Measurements from ENCODE around the gene OCA2. TPM values are rescaled to one million over a fixed set of nuclear protein-coding genes. Genes with fewer than 3 reads are reported as not detected.

The OCA2 gene
- total RNA-seq (2016; rRNA removed; fragmentation: Illumina TruSeq; extraction: Trizol) (0.02 TPM in 1 of 2 replicates, not detected in the other), polyA plus RNA-seq (2011; rRNA removed) (0.05 and 0.13 TPM in 2 replicates), polyA minus RNA-seq (2011; rRNA and poly(A)+ RNA removed; ENCODE audit: low replicate concordance) (not detected in 2 replicates), Bru-seq, nascent RNA (percentile 13 among the genes with signal in this experiment), BruChase-seq, experiment 1, labeled RNA remaining after a 6-hour chase (percentile 8 among the genes with signal in this experiment), BruChase-seq, experiment 2, labeled RNA remaining after a 2-hour chase (percentile 12 among the genes with signal in this experiment)
- not detected in 2 replicates for total RNA-seq (2016; cell fraction: cytosol; rRNA removed; fragmentation: Illumina TruSeq; extraction: Trizol; ENCODE audit: low read depth)
- total RNA-seq (2016; cell fraction: insoluble cytoplasmic fraction; rRNA removed; fragmentation: Illumina TruSeq; extraction: Trizol): 0.06 TPM in 1 of 2 replicates, not detected in the other
- 0.06 TPM in 1 of 2 replicates, not detected in the other for total RNA-seq (2016; cell fraction: membrane; rRNA removed; fragmentation: Illumina TruSeq; extraction: Trizol)
- total RNA-seq (2016; cell fraction: nucleus; rRNA removed; fragmentation: Illumina TruSeq; extraction: Trizol): 0.56 TPM in 1 of 2 replicates, not detected in the other
- polyA plus RNA-seq (2011; cell fraction: cytosol; rRNA removed): 0.05 TPM in 1 of 2 replicates, not detected in the other
- polyA plus RNA-seq (2011; cell fraction: nucleus; rRNA removed): 0.05 and 0.19 TPM in 2 replicates
- polyA plus RNA-seq (2012): 0.07 TPM in 2 replicates
- not detected in 2 replicates for polyA plus RNA-seq (2016; cell fraction: cytosol; fragmentation: Illumina TruSeq; extraction: Trizol; ENCODE audit: low read depth)
- not detected in 2 replicates for polyA plus RNA-seq (2016; cell fraction: insoluble cytoplasmic fraction; fragmentation: Illumina TruSeq; extraction: Trizol; ENCODE audit: low read depth)
- polyA plus RNA-seq (2016; cell fraction: membrane; fragmentation: Illumina TruSeq; extraction: Trizol; ENCODE audit: low read depth): not detected in 2 replicates
- polyA plus RNA-seq (2016; cell fraction: nucleus; fragmentation: Illumina TruSeq; extraction: Trizol; ENCODE audit: insufficient read depth, low read depth): 0.31 TPM in 1 of 2 replicates, not detected in the other
- polyA minus RNA-seq (2011; cell fraction: cytosol; rRNA and poly(A)+ RNA removed): not detected in 2 replicates
- polyA minus RNA-seq (2011; cell fraction: nucleus; rRNA and poly(A)+ RNA removed): 0.13 TPM in 1 of 2 replicates, not detected in the other
- long read RNA-seq, experiment 1: 0 reads
- long read RNA-seq, experiment 2: 0 reads

GRCh38 chr15:28098766-28099554, at the start of gene OCA2:
Gene OCA2, minus strand, starts transcription at chr15:28099315. Its CDS starts 17,441 bp downstream, at chr15:28081874.
- no peak within 1 kb of the TSS for H3K27ac ChIP-seq (ENCODE audit: extremely low read length, insufficient read depth, low read length)
- ATAC-seq: peak; percentile 48
- H3K27me3 ChIP-seq (ENCODE audit: control insufficient read depth in 1 of 2, insufficient read depth in 2 of 2, low read length in 2 of 2): peaks cover 10 to 78% of the 10 kb centered on the region in 2 experiments; a peak in 4 of 5 replicates
- peak within 1 kb of the TSS; percentile 30 to 67 (median 45) for H3K4me3 ChIP-seq (replicated peaks in 1 of 3; ENCODE audit: insufficient read depth in 1 of 3, low read depth in 2 of 3, low read length in 3 of 3)
- no peaks in the 10 kb centered on the region for H3K9me3 ChIP-seq (ENCODE audit: low read length)
- intact Hi-C loops (cut with micrococcal nuclease; ENCODE audit: unreplicated experiment): loop anchor here (1.0 kb wide), 2 partner anchors 13 to 24 kb away; no protein-coding TSS in a partner anchor
- ChIA-PET CTCF (ENCODE audit: low intra/inter-chr PET ratio, low total read pairs) (no interaction called here), POLR2A (no interaction called here)
- WGBS (ENCODE audit: low lambda C conversion rate): 4% methylated on average over 5 of the region's 52 CpGs
- H3K36me3 ChIP-seq (replicated peaks in 1 of 2; ENCODE audit: control insufficient read depth in 1 of 2, insufficient read depth in 2 of 2, low read length in 2 of 2): no peaks in the 10 kb centered on the region
- no peak within 1 kb of the TSS for H3K9ac ChIP-seq (ENCODE audit: insufficient read depth, low read depth, low read length)
- DNase-seq (ENCODE audit: low spot score): peak; percentile 51
- no TSS peak for BruUV-seq (replicated peaks)
- H2AFZ ChIP-seq (ENCODE audit: low read length): no peak within 1 kb of the TSS
- no peaks in the 10 kb centered on the region for H4K20me1 ChIP-seq (ENCODE audit: insufficient read depth, low read length)
- H3K4me1 ChIP-seq (ENCODE audit: insufficient read depth, low read length): peaks cover 37% of the 10 kb centered on the region
- FAIRE-seq: no peak
- peak within 1 kb of the TSS; percentile 87 for H3K4me2 ChIP-seq (ENCODE audit: low read depth, low read length)
- H3K79me2 ChIP-seq (ENCODE audit: insufficient read depth, low read length): no peaks in the 10 kb centered on the region
- in situ Hi-C loops (cut with HindIII; ENCODE audit: extremely low pct_ligation_motif_present, low pct_unique_long_range_greater_than_20kb): no loop called here
- TF ChIP-seq CENPX (CRISPR knock-in tag; IDR thresholded peaks at IDR 0.05) (no peak), CSRNP1 (CRISPR knock-in tag; IDR thresholded peaks at IDR 0.05) (0 out of 2 replicates have a peak, but pooled peaks have one; percentile 36), ZNF768 (CRISPR knock-in tag; IDR thresholded peaks at IDR 0.05) (0 out of 2 replicates have a peak, but pooled peaks have one; percentile 28), ZFX (CRISPR knock-in tag; IDR thresholded peaks at IDR 0.05; ENCODE audit: low read depth) (peak; percentile 48), HDAC1 (CRISPR knock-in tag; IDR thresholded peaks at IDR 0.05) (no peak; the same call in 1 of the 2 replicates), SKI (IDR thresholded peaks at IDR 0.05; ENCODE audit: partially characterized antibody) (no peak), GABPB1 (CRISPR knock-in tag; IDR thresholded peaks at IDR 0.05) (peak; percentile 34; the same call in 1 of the 2 replicates), ZNF782 (CRISPR knock-in tag; IDR thresholded peaks at IDR 0.05; ENCODE audit: borderline replicate concordance) (0 out of 2 replicates have a peak, but pooled peaks have one; percentile 12), MAX (IDR thresholded peaks at IDR 0.05) (peak; percentile 78), ZNF556 (CRISPR knock-in tag; IDR thresholded peaks at IDR 0.05; ENCODE audit: borderline replicate concordance) (0 out of 2 replicates have a peak, but pooled peaks have one; percentile 51), ZNF12 (CRISPR knock-in tag; IDR thresholded peaks at IDR 0.05) (0 out of 2 replicates have a peak, but pooled peaks have one; percentile 10), SP4 (CRISPR knock-in tag; IDR thresholded peaks at IDR 0.05) (peak; percentile 32; the same call in 1 of the 2 replicates), REXO4 (CRISPR knock-in tag; IDR thresholded peaks at IDR 0.05; ENCODE audit: borderline replicate concordance) (no peak), E2F2 (CRISPR knock-in tag; IDR thresholded peaks at IDR 0.05; ENCODE audit: borderline replicate concordance) (no peak), MYC (CRISPR knock-in tag; IDR thresholded peaks at IDR 0.05; ENCODE audit: borderline replicate concordance) (peak; percentile 32; the same call in 1 of the 2 replicates)

Data from HepG2 (cell line).